GM12878 (cell line): ENCODE results near the gene GGT7. TPM values are rescaled to one million over a fixed set of nuclear protein-coding genes. Genes with fewer than 3 reads are reported as not detected.

Experiments
- ATAC-seq: fragments of 200-7000 bp; cut with Tn5 transposase; 3 replicates; pipeline ENCODE4 v1.9.1; 2020; ENCODE audit warnings: mild to moderate bottlenecking, moderate library complexity
- BruUV-seq: library from RNA; stranded (reverse); fragments of 400-500 nt; replicated peaks from 2 replicates; lab custom pipeline; 2021; lab: Mats Ljungman, UMichigan
- CTCF ChIA-PET: fragments of 300-600 bp; sonication (Branson Sonifier 250); formaldehyde crosslinking; extraction: SDS; loops from one replicate; lab custom pipeline; 2021; ENCODE audit warnings: inconsistent platforms; lab: Yijun Ruan, JAX
- POLR2A ChIA-PET: fragments of 350-600 bp; formaldehyde crosslinking; extraction: SDS; loops from one replicate; lab custom pipeline; 2021; ENCODE audit warnings: inconsistent platforms; lab: Charles Lee
- RAD21 ChIA-PET: fragments of 300-600 bp; sonication (Branson Sonifier 250); formaldehyde crosslinking; loops from one replicate; lab custom pipeline; 2023; ENCODE audit warnings: antibody characterized with exemption; ENCODE audit not compliant: unreplicated experiment; lab: Charles Lee
- SMC1A ChIA-PET: fragments of 300-600 bp; sonication (Branson Sonifier 250); formaldehyde crosslinking; loops from one replicate; lab custom pipeline; 2023; ENCODE audit not compliant: unreplicated experiment, uncharacterized antibody; lab: Charles Lee
- DNase-seq: peaks from one replicate; pipeline ENCODE4 v3.0.0-alpha.2; 2011; ENCODE audit warnings: low read depth, low spot score
- FAIRE-seq: peaks from 3 replicates; lab custom pipeline; 2011; peaks lifted over from hg19 to GRCh38; lab: Jason Lieb, UNC
- H2AFZ ChIP-seq: 2 replicates; pipeline ENCODE4 v1.6.0; 2011; ENCODE audit warnings: low read depth, low read length, control low read depth; ENCODE audit not compliant: control insufficient read depth
- H3K27ac ChIP-seq: 2 replicates; pipeline ENCODE4 v1.5.1; 2011; ENCODE audit warnings: control low read depth; ENCODE audit not compliant: control insufficient read depth, insufficient read depth
- H3K27me3 ChIP-seq, 2 experiments: replicated peaks in 1 of 2; 2 replicates each; pipeline versions ENCODE4 v1.6.0 to v1.6.1; 2011; ENCODE audit warnings: low read length in 1 of 2; ENCODE audit not compliant: control insufficient read depth in 2 of 2, insufficient read depth in 2 of 2
- H3K36me3 ChIP-seq, 2 experiments: 2 replicates each; pipeline ENCODE4 v1.5.1; 2011; ENCODE audit warnings: low read length in 1 of 2; ENCODE audit not compliant: control insufficient read depth in 2 of 2, insufficient read depth in 2 of 2
- H3K4me1 ChIP-seq: 2 replicates; pipeline ENCODE4 v1.6.1; 2011; ENCODE audit warnings: mild to moderate bottlenecking, low read length, moderate library complexity, mixed read lengths; ENCODE audit not compliant: control insufficient read depth, insufficient read depth
- H3K4me2 ChIP-seq: 2 replicates; pipeline ENCODE4 v1.6.0; 2011; ENCODE audit warnings: control low read depth; ENCODE audit not compliant: control insufficient read depth, insufficient read depth
- H3K4me3 ChIP-seq: fragments of 200-600 bp; sonication (generic); 2 replicates; pipeline ENCODE4 v1.5.1; 2016
- H3K79me2 ChIP-seq: 2 replicates; pipeline ENCODE4 v1.6.0; 2011; ENCODE audit warnings: low read length; ENCODE audit not compliant: control insufficient read depth, insufficient read depth
- H3K9ac ChIP-seq: 2 replicates; pipeline ENCODE4 v1.8.0; 2011; ENCODE audit warnings: low read length, control low read depth, mixed read lengths; ENCODE audit not compliant: control insufficient read depth, insufficient read depth
- H3K9me3 ChIP-seq: replicated peaks from 3 replicates; pipeline ENCODE4 v1.5.1; 2011; ENCODE audit warnings: mild to moderate bottlenecking, low read length; ENCODE audit not compliant: control insufficient read depth, insufficient read depth
- H4K20me1 ChIP-seq: 2 replicates; pipeline ENCODE4 v1.6.0; 2011; ENCODE audit not compliant: control insufficient read depth, insufficient read depth
- BMI1 ChIP-seq: fragments of 450-650 bp; IDR thresholded peaks from 2 replicates; pipeline ENCODE4 v1.6.1; 2016; ENCODE audit warnings: mild to moderate bottlenecking, moderate library complexity, borderline replicate concordance
- MXI1 ChIP-seq: fragments of 150-350 bp; IDR thresholded peaks from 2 replicates; pipeline ENCODE4 v1.6.1; 2011; ENCODE audit warnings: low read depth, mild to moderate bottlenecking, inconsistent platforms, low read length, improper control_type of control experiment
- MYB ChIP-seq: fragments of 150-350 bp; IDR thresholded peaks from 2 replicates; pipeline ENCODE4 v1.6.1; 2014; ENCODE audit warnings: mild to moderate bottlenecking, low read depth, low read length, borderline replicate concordance
- WGBS: methylation state at CpG from one replicate; pipeline ENCODE4 v1.1.6; 2016; ENCODE audit warnings: low lambda C conversion rate; ENCODE audit not compliant: insufficient replicate concordance, insufficient coverage; ENCODE audit errors: missing lambda C conversion rate; 5-methylcytosine and 5-hydroxymethylcytosine counted together
- in situ Hi-C: fragments of 300-500 bp; cut with MboI; formaldehyde crosslinking; loops from 9 replicates; pipeline ENCODE4 v1.14.3; 2018; ENCODE audit warnings: mixed read lengths
- intact Hi-C: fragments of 100-400 bp; cut with micrococcal nuclease; formaldehyde crosslinking; loops from one replicate; pipeline ENCODE4 v1.14.2; 2022; ENCODE audit not compliant: unreplicated experiment
- polyA plus RNA-seq, 11 experiments: library from polyadenylated mRNA; depleted of rRNA in 4 of 11; unstranded in 6 of 11; stranded (reverse) in 5 of 11; fragments of >200 nt; fragmentation: Nextera tagmentation in 4 of 11; fragmentation: Illumina TruSeq in 1 of 11; extraction: Ambion mirVana in 4 of 11; extraction: Trizol in 1 of 11; gene quantifications; 1 replicate in 1 of 11; 2 replicates in 10 of 11; pipeline versions ENCODE4 v1.2.1 to v1.2.3, GENCODE V29; 2011 to 2016; ENCODE audit warnings: inconsistent platforms in 2 of 11, missing spikeins in 2 of 11, low read depth in 1 of 11
- total RNA-seq, 4 experiments: library from RNA; depleted of rRNA in 3 of 4; stranded (reverse); fragments of >200 nt in 3 of 4; fragmentation: Illumina TruSeq in 1 of 4; extraction: Trizol in 1 of 4; gene quantifications; 2 replicates each; pipeline versions ENCODE4 v1.2.1 to v1.2.3, GENCODE V29; 2013 to 2021
- TF ChIP-seq, protein P1 (sequence below): IDR thresholded peaks from 2 replicates; pipeline ENCODE4 v1.6.1; 2011; ENCODE audit warnings: low read depth, mild to moderate bottlenecking, low read length, moderate library complexity, borderline replicate concordance; ENCODE audit errors: extremely low read depth
- TF ChIP-seq, protein P2 (sequence below): fragments of 450-650 bp; IDR thresholded peaks from 2 replicates; pipeline ENCODE4 v1.6.1; 2018; ENCODE audit warnings: borderline replicate concordance, mild to moderate bottlenecking; ENCODE audit not compliant: partially characterized antibody

Gene GGT7
- total and polyA plus RNA-seq, 10 of the 15 experiments (the other 5 are each of a cell fraction or from before 2014, with no cell fraction given) = 0.02 to 14.7 (median 5.3) TPM

- SMC1A ChIA-PET = no interaction called here
- Histone ChIP-seq H3K9me3 (no peaks in the 10 kb centered on the region), H4K20me1 (no peaks in the 10 kb centered on the region), H3K27me3 (no peaks in the 10 kb centered on the region), H3K4me2 (no peak overlapping the region), H3K36me3 (no peaks in the 10 kb centered on the region), H2AFZ (no peak overlapping the region), H3K79me2 (no peaks in the 10 kb centered on the region), H3K4me1 (no peaks in the 10 kb centered on the region), H3K9ac (no peak overlapping the region), H3K27ac (no peak overlapping the region), H3K4me3 (no peak overlapping the region)
- intact Hi-C loops (no loop called here), in situ Hi-C loops (loop anchor here (25.0 kb wide), 1 partner anchor 413 kb away; no protein-coding TSS in a partner anchor)
- no peak for ATAC-seq
- no peak for DNase-seq
- TF ChIP-seq, protein P1, sequence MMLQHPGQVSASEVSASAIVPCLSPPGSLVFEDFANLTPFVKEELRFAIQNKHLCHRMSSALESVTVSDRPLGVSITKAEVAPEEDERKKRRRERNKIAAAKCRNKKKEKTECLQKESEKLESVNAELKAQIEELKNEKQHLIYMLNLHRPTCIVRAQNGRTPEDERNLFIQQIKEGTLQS = no peak
- TF ChIP-seq, protein P2, sequence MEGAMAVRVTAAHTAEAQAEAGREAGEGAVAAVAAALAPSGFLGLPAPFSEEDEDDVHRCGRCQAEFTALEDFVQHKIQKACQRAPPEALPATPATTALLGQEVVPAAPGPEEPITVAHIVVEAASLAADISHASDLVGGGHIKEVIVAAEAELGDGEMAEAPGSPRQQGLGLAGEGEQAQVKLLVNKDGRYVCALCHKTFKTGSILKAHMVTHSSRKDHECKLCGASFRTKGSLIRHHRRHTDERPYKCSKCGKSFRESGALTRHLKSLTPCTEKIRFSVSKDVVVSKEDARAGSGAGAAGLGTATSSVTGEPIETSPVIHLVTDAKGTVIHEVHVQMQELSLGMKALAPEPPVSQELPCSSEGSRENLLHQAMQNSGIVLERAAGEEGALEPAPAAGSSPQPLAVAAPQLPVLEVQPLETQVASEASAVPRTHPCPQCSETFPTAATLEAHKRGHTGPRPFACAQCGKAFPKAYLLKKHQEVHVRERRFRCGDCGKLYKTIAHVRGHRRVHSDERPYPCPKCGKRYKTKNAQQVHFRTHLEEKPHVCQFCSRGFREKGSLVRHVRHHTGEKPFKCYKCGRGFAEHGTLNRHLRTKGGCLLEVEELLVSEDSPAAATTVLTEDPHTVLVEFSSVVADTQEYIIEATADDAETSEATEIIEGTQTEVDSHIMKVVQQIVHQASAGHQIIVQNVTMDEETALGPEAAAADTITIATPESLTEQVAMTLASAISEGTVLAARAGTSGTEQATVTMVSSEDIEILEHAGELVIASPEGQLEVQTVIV = no peak
- no peak for TF ChIP-seq MXI1
- TF ChIP-seq MYB = no peak
- TF ChIP-seq BMI1 = no peak
- CTCF ChIA-PET = no interaction called here
- WGBS = 67% methylated on average over 9 of the region's 9 CpGs
- no peak for FAIRE-seq
- BruUV-seq = no TSS peak
- RAD21 ChIA-PET = no interaction called here
- POLR2A ChIA-PET = no interaction called here
These were observed 22.9 kb downstream of the GGT7 start for GRCh38 chr20:34849778-34850177.
